Prostate gland (tissue), 2 donors: Measurements from ENCODE around the gene TMEM116.

Experiments used
- CTCF ChIP-seq, 4 experiments: fragments of 200-600 bp in 2 of 4; fragments of 450-650 bp in 2 of 4; sonication (generic) in 2 of 4; IDR thresholded peaks; 1 replicate in 3 of 4; 2 replicates in 1 of 4; pipeline ENCODE4 v1.5.1; 2016 to 2019; ENCODE audit warnings: antibody characterized with exemption in 4 of 4, mild to moderate bottlenecking in 2 of 4, moderate library complexity in 2 of 4
- POLR2A ChIP-seq: fragments of 450-650 bp; IDR thresholded peaks from one replicate; pipeline ENCODE4 v1.6.1; 2016; ENCODE audit warnings: antibody characterized with exemption, mild to moderate bottlenecking

GRCh38 chr12:111881716-111882115, 131.2 kb downstream of the TMEM116 start:
- TF ChIP-seq POLR2A (no peak), CTCF (IDR thresholded peaks at IDR 0.05) (no peak)
